Thoracic aorta (tissue), 2 donors: Measurements from ENCODE around the gene NOS3. TPM values are rescaled to one million over a fixed set of nuclear protein-coding genes. Genes with fewer than 3 reads are reported as not detected.

ENCODE experiments used
- ATAC-seq: fragments of 150-250 bp; one replicate; pipeline ENCODE4 v1.8.0; 2017; ENCODE audit warnings: low read depth; ENCODE audit not compliant: insufficient number of reproducible peaks, low FRiP score
- DNase-seq: peaks from one replicate; pipeline ENCODE4 v3.0.0-alpha.2; 2020; ENCODE audit warnings: low spot score
- H3K27ac ChIP-seq, 2 donors: fragments of 200-600 bp; sonication (generic); 1 replicate in 1 of 2; 2 replicates in 1 of 2; pipeline ENCODE4 v1.5.1; 2016; ENCODE audit warnings: mild to moderate bottlenecking in 2 of 2, moderate library complexity in 2 of 2
- H3K27me3 ChIP-seq: fragments of 200-600 bp; sonication (generic); replicated peaks from 2 replicates; pipeline ENCODE4 v1.6.0; 2016; ENCODE audit warnings: mild to moderate bottlenecking; ENCODE audit not compliant: insufficient read depth
- H3K36me3 ChIP-seq: fragments of 200-600 bp; sonication (generic); one replicate; pipeline ENCODE4 v1.5.1; 2016
- H3K4me1 ChIP-seq, 2 donors: fragments of 200-600 bp; sonication (generic); 1 replicate in 1 of 2; 2 replicates in 1 of 2; pipeline versions ENCODE4 v1.5.1 to v1.6.0; 2016; ENCODE audit warnings: low read depth in 2 of 2, mild to moderate bottlenecking in 1 of 2; ENCODE audit not compliant: control insufficient read depth in 1 of 2
- H3K4me3 ChIP-seq: fragments of 200-600 bp; sonication (generic); 2 replicates; pipeline ENCODE4 v1.5.1; 2016; ENCODE audit warnings: mild to moderate bottlenecking
- H3K9me3 ChIP-seq: fragments of 200-600 bp; sonication (generic); 2 replicates; pipeline ENCODE4 v1.5.1; 2016
- CTCF ChIP-seq: fragments of 200-600 bp; sonication (generic); IDR thresholded peaks from one replicate; pipeline ENCODE4 v1.5.1; 2019; ENCODE audit warnings: antibody characterized with exemption
- total RNA-seq, 2 donors: library from RNA; depleted of rRNA; stranded (reverse); fragments of >200 nt; gene quantifications; one replicate each; pipeline versions ENCODE4 v1.1.0 to v1.2.3, GENCODE V29; 2016

NOS3 gene
- 10 to 100 TPM in 1 of 2 donors, 1 to 10 TPM in 1; 8.4 to 18.6 TPM for total RNA-seq

- ATAC-seq, result no peak
- no peaks in the 10 kb centered on the region for H3K27me3 ChIP-seq
- H3K36me3 ChIP-seq, result no peaks in the 10 kb centered on the region
- no peak within 1 kb of the TSS for H3K27ac ChIP-seq
- H3K9me3 ChIP-seq, result peaks cover 4% of the 10 kb centered on the region
- H3K4me1 ChIP-seq, result no peaks in the 10 kb centered on the region
- no peak for DNase-seq
- TF ChIP-seq CTCF, result no peak
- no peak within 1 kb of the TSS for H3K4me3 ChIP-seq
Measured at GRCh38 chr7:150990416-150991186, at the start of gene NOS3. NOS3 (plus strand) TSS chr7:150991017; CDS start chr7:150993804, 2,787 bp downstream.

GRCh38 chr7:150941351-150942000 is 49.3 kb upstream of the NOS3 start:
- H3K4me3 ChIP-seq, result no peak overlapping the region
- DNase-seq, result no peak
- TF ChIP-seq CTCF, result no peak
- no peak overlapping the region for H3K27ac ChIP-seq
- H3K27me3 ChIP-seq, result no peaks in the 10 kb centered on the region
- no peaks in the 10 kb centered on the region for H3K36me3 ChIP-seq
- peaks cover 0 to 9% of the 10 kb centered on the region in 2 donors for H3K4me1 ChIP-seq
- ATAC-seq, result no peak
- H3K9me3 ChIP-seq, result no peaks in the 10 kb centered on the region

GRCh38 chr7:150942001-150942590 is 48.7 kb upstream of the NOS3 start:
- H3K4me1 ChIP-seq, result peaks cover 0 to 9% of the 10 kb centered on the region in 2 donors

GRCh38 chr7:150942591-150943452 is 48.0 kb upstream of the NOS3 start:
- ATAC-seq (no peak), DNase-seq (no peak)
- Histone ChIP-seq H3K27me3 (no peaks in the 10 kb centered on the region), H3K27ac (no peak overlapping the region), H3K36me3 (no peaks in the 10 kb centered on the region), H3K4me3 (no peak overlapping the region), H3K9me3 (no peaks in the 10 kb centered on the region), H3K4me1 (peaks cover 0 to 7% of the 10 kb centered on the region in 2 donors)
- TF ChIP-seq CTCF, result no peak

More at GRCh38 chr7:150942001-150942590, 48.7 kb upstream of the NOS3 start:
- Histone ChIP-seq H3K9me3 (no peaks in the 10 kb centered on the region), H3K4me3 (no peak overlapping the region), H3K27ac (no peak overlapping the region), H3K36me3 (no peaks in the 10 kb centered on the region), H3K27me3 (no peaks in the 10 kb centered on the region)
- ATAC-seq, result no peak
- DNase-seq, result no peak
- TF ChIP-seq CTCF, result no peak
